Skeletal muscle satellite cell (primary cell): ENCODE data around the gene RNU1-1. TPM values are rescaled to one million over a fixed set of nuclear protein-coding genes. Genes with fewer than 3 reads are reported as not detected.

Experiments used
- H3K27me3 ChIP-seq: 2 replicates; pipeline ENCODE4 v1.7.0; 2013; ENCODE audit warnings: low read length; ENCODE audit not compliant: control insufficient read depth, insufficient read depth
- H3K36me3 ChIP-seq: 2 replicates; pipeline ENCODE4 v1.7.0; 2013; ENCODE audit warnings: mild to moderate bottlenecking, control low read depth, low read length; ENCODE audit not compliant: insufficient read depth
- H3K4me1 ChIP-seq: 2 replicates; pipeline ENCODE4 v1.7.0; 2013; ENCODE audit warnings: low read length; ENCODE audit not compliant: control insufficient read depth, insufficient read depth
- H3K4me2 ChIP-seq: 2 replicates; pipeline ENCODE4 v1.7.0; 2013; ENCODE audit warnings: mild to moderate bottlenecking, low read length
- H3K4me3 ChIP-seq: 2 replicates; pipeline ENCODE4 v1.7.0; 2013; ENCODE audit warnings: low read length
- H3K9ac ChIP-seq: 2 replicates; pipeline ENCODE4 v1.7.0; 2013; ENCODE audit warnings: mild to moderate bottlenecking, low read depth, low read length, moderate library complexity
- H3K9me3 ChIP-seq: replicated peaks from 2 replicates; pipeline ENCODE4 v1.7.0; 2013; ENCODE audit warnings: mild to moderate bottlenecking, control low read depth, low read length
- small RNA-seq: library from RNA; depleted of rRNA; stranded (forward); fragments of <200 nt; gene quantifications from one replicate; pipeline ENCODE3, GENCODE V24; 2012

RNU1-1 gene

DNA sequence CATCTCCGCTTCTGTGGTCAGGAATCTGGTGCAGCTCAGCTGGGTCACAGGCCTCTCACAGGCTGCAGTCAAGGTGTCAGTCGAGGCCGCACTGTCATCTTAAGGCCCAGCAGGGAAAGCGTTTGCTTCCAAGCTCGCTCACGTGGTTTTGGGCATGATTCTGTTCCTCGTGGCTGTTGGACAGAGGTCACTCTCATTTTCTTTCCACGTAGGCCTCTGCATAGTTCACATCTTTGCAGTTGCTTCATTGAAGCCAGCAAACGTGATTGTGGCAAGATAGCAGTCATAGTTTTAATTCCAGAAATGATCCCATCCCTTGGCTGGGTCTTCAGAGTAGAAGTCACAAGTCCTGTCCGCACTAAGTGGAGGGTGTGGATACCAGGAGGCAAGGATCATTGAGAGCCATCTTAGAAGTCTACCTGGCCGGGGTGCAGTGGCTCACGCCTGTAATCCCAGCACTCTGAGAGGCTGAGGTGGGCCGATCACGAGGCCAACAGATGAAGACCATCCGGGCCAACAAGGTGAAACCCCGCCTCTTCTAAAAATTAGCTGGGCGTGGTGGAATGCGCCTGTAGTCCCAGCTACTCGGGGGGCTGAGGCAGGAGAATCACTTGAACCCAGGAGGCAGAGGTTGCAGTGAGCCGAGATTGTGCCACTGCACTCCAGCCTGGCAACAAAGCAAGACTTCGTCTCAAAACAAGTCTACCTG, 49.0 kb downstream of the RNU1-1 start:
- H3K27me3 ChIP-seq = no peaks in the 10 kb centered on the region
- no peak overlapping the region for H3K4me3 ChIP-seq
- no peaks in the 10 kb centered on the region for H3K9me3 ChIP-seq
- peaks cover 32% of the 10 kb centered on the region for H3K36me3 ChIP-seq
- H3K4me2 ChIP-seq = no peak overlapping the region
- no peaks in the 10 kb centered on the region for H3K4me1 ChIP-seq
- H3K9ac ChIP-seq = no peak overlapping the region

Small RNA genes lying within 50 kb of the gene (small RNA-seq; reads per million reads assigned to genes)
- gene RNU1-1 (not detected), gene RNU1-6P (not detected)
